GM21723 (cell line): Measurements from ENCODE around the gene DSE.

ENCODE experiments used
- ATAC-seq: cut with Tn5 transposase; IDR thresholded peaks from one replicate; pipeline ENCODE4 v1.9.1; 2021; ENCODE audit warnings: mild to moderate bottlenecking, moderate library complexity; ENCODE audit not compliant: unreplicated experiment

DSE gene

GRCh38 chr6:116359835-116360234, 10.9 kb upstream of the DSE start:
- no peak for ATAC-seq

- ATAC-seq = no peak
Measured at GRCh38 chr6:116362276-116362675, 8.5 kb upstream of the DSE start.

GRCh38 chr6:116363759-116364158, 7.0 kb upstream of the DSE start:
- ATAC-seq = no peak

GRCh38 chr6:116364321-116364720, 6.4 kb upstream of the DSE start:
- ATAC-seq = no peak

GRCh38 chr6:116365743-116366142, 5.0 kb upstream of the DSE start:
- no peak for ATAC-seq

GRCh38 chr6:116366740-116367275, 3.9 kb upstream of the DSE start:
- no peak for ATAC-seq

GRCh38 chr6:116369540-116369939, 1.2 kb upstream of the DSE start:
- peak; percentile 51 for ATAC-seq

- ATAC-seq = peak; percentile 8
Measured at GRCh38 chr6:116369964-116370759, 585 bp upstream of the DSE start.

GRCh38 chr6:116371120-116371917, 572 bp downstream of the DSE start:
- ATAC-seq = peak; percentile 52

GRCh38 chr6:116371918-116372209, 1.1 kb downstream of the DSE start:
- no peak for ATAC-seq

GRCh38 chr6:116373300-116373699, 2.6 kb downstream of the DSE start:
- ATAC-seq = no peak

GRCh38 chr6:116373940-116374339, 3.2 kb downstream of the DSE start:
- ATAC-seq = no peak

- no peak for ATAC-seq
Measured at GRCh38 chr6:116374586-116374985, 3.8 kb downstream of the DSE start.

- ATAC-seq = no peak
Measured at GRCh38 chr6:116375262-116375661, 4.5 kb downstream of the DSE start.

GRCh38 chr6:116376149-116376548, 5.4 kb downstream of the DSE start:
- no peak for ATAC-seq

- ATAC-seq = no peak
Measured at GRCh38 chr6:116379764-116380163, 9.0 kb downstream of the DSE start.

GRCh38 chr6:116380346-116380745, 9.6 kb downstream of the DSE start:
- ATAC-seq = no peak

GRCh38 chr6:116381000-116381399, 10.3 kb downstream of the DSE start:
- no peak for ATAC-seq

GRCh38 chr6:116382587-116382986, 11.8 kb downstream of the DSE start:
- ATAC-seq = no peak

- no peak for ATAC-seq
Measured at GRCh38 chr6:116384727-116385458, 14.1 kb downstream of the DSE start.

- ATAC-seq = no peak
Measured at GRCh38 chr6:116385459-116385802, 14.7 kb downstream of the DSE start.

GRCh38 chr6:116385921-116386320, 15.2 kb downstream of the DSE start:
- no peak for ATAC-seq
